NB4 (cell line): ENCODE results near the gene APC.

ENCODE experiments used
- DNase-seq: peaks from one replicate; pipeline ENCODE4 v3.0.0; 2010; ENCODE audit warnings: low read depth
- H3K4me3 ChIP-seq: one replicate; pipeline ENCODE4 v1.5.1; 2011; ENCODE audit warnings: mild to moderate bottlenecking, low read depth, low read length, moderate library complexity
- CTCF ChIP-seq: IDR thresholded peaks from one replicate; pipeline ENCODE4 v1.5.1; 2012; ENCODE audit warnings: low read depth, low read length
- MAX ChIP-seq: IDR thresholded peaks from 2 replicates; pipeline ENCODE4 v1.6.1; 2011; ENCODE audit warnings: low read depth, low read length
- MYC ChIP-seq: IDR thresholded peaks from 2 replicates; pipeline ENCODE4 v1.6.1; 2011; ENCODE audit warnings: low read depth, low read length
- POLR2A ChIP-seq: IDR thresholded peaks from 2 replicates; pipeline ENCODE4 v1.6.1; 2011; ENCODE audit warnings: mild to moderate bottlenecking; ENCODE audit not compliant: insufficient read length; ENCODE audit errors: extremely low read depth

Gene APC

GRCh38 chr5:112860929-112861637 is 123.4 kb downstream of the APC start, which contains the start of gene SRP19:
Gene SRP19 (plus strand): TSS chr5:112861287. CDS start chr5:112861377, 90 bp downstream.
- DNase-seq, result peak; percentile 96
- H3K4me3 ChIP-seq, result peak within 1 kb of the TSS; percentile 99
- TF ChIP-seq POLR2A (peak; percentile 71), MYC (peak; percentile 94), CTCF (no peak), MAX (peak; percentile 91)

- TF ChIP-seq MYC (no peak), MAX (no peak), POLR2A (no peak), CTCF (no peak)
- peak overlapping the region; percentile 99 for H3K4me3 ChIP-seq
- no peak for DNase-seq
Measured at GRCh38 chr5:112861638-112861985, 123.9 kb downstream of the APC start.

GRCh38 chr5:112862085-112862484 is 124.4 kb downstream of the APC start:
- peak overlapping the region; percentile 99 for H3K4me3 ChIP-seq
- no peak for DNase-seq
- no peak for TF ChIP-seq MAX
- no peak for TF ChIP-seq MYC
- no peak for TF ChIP-seq CTCF
- no peak for TF ChIP-seq POLR2A

- DNase-seq, result no peak
- H3K4me3 ChIP-seq, result peak overlapping the region; percentile 99
- TF ChIP-seq CTCF (no peak), MAX (no peak), POLR2A (no peak), MYC (no peak)
Measured at GRCh38 chr5:112863549-112863948, 125.9 kb downstream of the APC start.

GRCh38 chr5:112865128-112865527 is 127.4 kb downstream of the APC start:
- H3K4me3 ChIP-seq, result no peak overlapping the region
- no peak for DNase-seq
- TF ChIP-seq POLR2A (no peak), MAX (no peak), MYC (no peak), CTCF (no peak)
